Caco-2 (cell line): ENCODE results near the gene PDE6D. TPM values are rescaled to one million over a fixed set of nuclear protein-coding genes. Genes with fewer than 3 reads are reported as not detected.
A peak's percentile ranks its signal among the peaks of the same experiment; 100 is the strongest.

Experiments
- BruUV-seq: library from RNA; stranded (reverse); fragments of 400-500 nt; replicated peaks from 2 replicates; lab custom pipeline; 2021; lab: Mats Ljungman, UMichigan
- CTCF ChIA-PET: fragments of 300-600 bp; sonication (Branson Sonifier 250); formaldehyde crosslinking; loops from one replicate; lab custom pipeline; 2022; ENCODE audit warnings: antibody characterized with exemption; lab: Charles Lee
- POLR2A ChIA-PET: fragments of 300-600 bp; sonication (Branson Sonifier 250); formaldehyde crosslinking; loops from one replicate; lab custom pipeline; 2022; ENCODE audit warnings: antibody characterized with exemption; lab: Charles Lee
- DNase-seq, 2 experiments: peaks; one replicate each; pipeline versions ENCODE4 v3.0.0 to v3.0.0-alpha.2; 2020 to 2022
- H3K27me3 ChIP-seq: replicated peaks from 2 replicates; pipeline ENCODE4 v1.6.0; 2011; ENCODE audit warnings: low read length; ENCODE audit not compliant: control insufficient read depth, insufficient read depth
- H3K36me3 ChIP-seq: 2 replicates; pipeline ENCODE4 v1.5.1; 2011; ENCODE audit warnings: low read length; ENCODE audit not compliant: control insufficient read depth, insufficient read depth
- H3K4me1 ChIP-seq: fragments of 250-450 bp; sonication (Bioruptor Pico); 2 replicates; pipeline ENCODE4 v1.5.1; 2020; ENCODE audit warnings: mild to moderate bottlenecking
- H3K4me3 ChIP-seq: 2 replicates; pipeline ENCODE4 v1.5.1; 2011; ENCODE audit warnings: low read depth, mild to moderate bottlenecking, control low read depth, low read length
- H3K9me3 ChIP-seq: fragments of 250-450 bp; sonication (Bioruptor Pico); 2 replicates; pipeline ENCODE4 v1.5.1; 2020; ENCODE audit warnings: mild to moderate bottlenecking, moderate library complexity
- H3K27ac Mint-ChIP-seq: one replicate; pipeline ENCODE4 v1.8.0; 2022; ENCODE audit warnings: mixed read lengths; ENCODE audit not compliant: unreplicated experiment
- H3K27me3 Mint-ChIP-seq: one replicate; pipeline ENCODE4 v1.8.0; 2022; ENCODE audit warnings: mixed read lengths; ENCODE audit not compliant: insufficient read depth, unreplicated experiment
- H3K36me3 Mint-ChIP-seq: one replicate; pipeline ENCODE4 v1.8.0; 2022; ENCODE audit warnings: mild to moderate bottlenecking, mixed read lengths; ENCODE audit not compliant: insufficient read depth, unreplicated experiment
- H3K4me1 Mint-ChIP-seq: one replicate; pipeline ENCODE4 v1.8.0; 2022; ENCODE audit warnings: low read depth, mixed read lengths; ENCODE audit not compliant: unreplicated experiment
- H3K4me3 Mint-ChIP-seq: one replicate; pipeline ENCODE4 v1.8.0; 2022; ENCODE audit warnings: mild to moderate bottlenecking, moderate library complexity, mixed read lengths; ENCODE audit not compliant: unreplicated experiment
- H3K9me3 Mint-ChIP-seq: one replicate; pipeline ENCODE4 v1.8.0; 2022; ENCODE audit warnings: mixed read lengths; ENCODE audit not compliant: unreplicated experiment
- intact Hi-C: fragments of 100-400 bp; cut with micrococcal nuclease; formaldehyde crosslinking; loops from one replicate; pipeline ENCODE4 v1.10.0; 2022; ENCODE audit not compliant: unreplicated experiment
- total RNA-seq: library from RNA; stranded (reverse); gene quantifications from 2 replicates; pipeline ENCODE4 v1.2.3, GENCODE V29; 2022
- TF ChIP-seq, protein P1 (sequence below), 2 experiments: fragments of 200-600 bp in 1 of 2; IDR thresholded peaks; 1 replicate in 1 of 2; 2 replicates in 1 of 2; pipeline versions ENCODE4 v1.5.1 to v1.8.0; 2011 to 2022; ENCODE audit warnings: antibody characterized with exemption in 1 of 2, control low read depth in 1 of 2, inconsistent platforms in 1 of 2, low read depth in 1 of 2, low read length in 1 of 2, mild to moderate bottlenecking in 1 of 2, moderate library complexity in 1 of 2; ENCODE audit not compliant: insufficient read depth in 1 of 2, severe bottlenecking in 1 of 2, unreplicated experiment in 1 of 2

Gene PDE6D
- total RNA-seq, 1 experiment from 2014 or later = 9.1 TPM

GRCh38 chr2:231709981-231710798 is 70.9 kb downstream of the PDE6D start:
- CTCF ChIA-PET = interaction anchor here (1.0 kb wide), 1 partner anchor 32 kb away, joined by 4 read pairs; no protein-coding TSS in a partner anchor
- peak overlapping the region; percentile 88 for H3K4me3 Mint-ChIP-seq
- TF ChIP-seq, protein P1, sequence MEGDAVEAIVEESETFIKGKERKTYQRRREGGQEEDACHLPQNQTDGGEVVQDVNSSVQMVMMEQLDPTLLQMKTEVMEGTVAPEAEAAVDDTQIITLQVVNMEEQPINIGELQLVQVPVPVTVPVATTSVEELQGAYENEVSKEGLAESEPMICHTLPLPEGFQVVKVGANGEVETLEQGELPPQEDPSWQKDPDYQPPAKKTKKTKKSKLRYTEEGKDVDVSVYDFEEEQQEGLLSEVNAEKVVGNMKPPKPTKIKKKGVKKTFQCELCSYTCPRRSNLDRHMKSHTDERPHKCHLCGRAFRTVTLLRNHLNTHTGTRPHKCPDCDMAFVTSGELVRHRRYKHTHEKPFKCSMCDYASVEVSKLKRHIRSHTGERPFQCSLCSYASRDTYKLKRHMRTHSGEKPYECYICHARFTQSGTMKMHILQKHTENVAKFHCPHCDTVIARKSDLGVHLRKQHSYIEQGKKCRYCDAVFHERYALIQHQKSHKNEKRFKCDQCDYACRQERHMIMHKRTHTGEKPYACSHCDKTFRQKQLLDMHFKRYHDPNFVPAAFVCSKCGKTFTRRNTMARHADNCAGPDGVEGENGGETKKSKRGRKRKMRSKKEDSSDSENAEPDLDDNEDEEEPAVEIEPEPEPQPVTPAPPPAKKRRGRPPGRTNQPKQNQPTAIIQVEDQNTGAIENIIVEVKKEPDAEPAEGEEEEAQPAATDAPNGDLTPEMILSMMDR (IDR thresholded peaks at IDR 0.05; ENCODE audit: insufficient read depth in 1 of 2, low read depth in 1 of 2, low read length in 1 of 2, severe bottlenecking in 1 of 2, unreplicated experiment in 1 of 2) = peak in 1 of 2 experiments; percentile 67

GRCh38 chr2:231709636-231709980 is 71.5 kb downstream of the PDE6D start:
- peaks cover 7% of the 10 kb centered on the region for H3K4me1 Mint-ChIP-seq
- peaks cover 83% of the 10 kb centered on the region for H3K36me3 Mint-ChIP-seq
- intact Hi-C loops = no loop called here
- peak overlapping the region; percentile 88 for H3K4me3 Mint-ChIP-seq
- peaks cover 6% of the 10 kb centered on the region; the same call in 1 of the 2 replicates for H3K4me1 ChIP-seq
- DNase-seq = peak in 1 of 2 experiments; percentile 55
- H3K27ac Mint-ChIP-seq = peak overlapping the region; percentile 89
- peak overlapping the region; percentile 89 for H3K4me3 ChIP-seq
- no peaks in the 10 kb centered on the region for H3K27me3 Mint-ChIP-seq
- no peaks in the 10 kb centered on the region for H3K9me3 ChIP-seq
- no peaks in the 10 kb centered on the region for H3K9me3 Mint-ChIP-seq
- BruUV-seq = no TSS peak
- H3K36me3 ChIP-seq = peaks cover 3% of the 10 kb centered on the region
- H3K27me3 ChIP-seq = no peaks in the 10 kb centered on the region
- TF ChIP-seq, protein P1 (IDR thresholded peaks at IDR 0.05; ENCODE audit: insufficient read depth in 1 of 2, low read depth in 1 of 2, low read length in 1 of 2, severe bottlenecking in 1 of 2, unreplicated experiment in 1 of 2) = no peak
- ChIA-PET CTCF (interaction anchor here (1.0 kb wide), 1 partner anchor 32 kb away, joined by 4 read pairs; no protein-coding TSS in a partner anchor), POLR2A (interaction anchor here (0.6 kb wide), 1 partner anchor 32 kb away, joined by 3 read pairs; no protein-coding TSS in a partner anchor)

More at GRCh38 chr2:231709981-231710798, 70.9 kb downstream of the PDE6D start:
- Histone ChIP-seq H3K9me3 (no peaks in the 10 kb centered on the region), H3K36me3 (peaks cover 3% of the 10 kb centered on the region), H3K4me1 (peaks cover 11% of the 10 kb centered on the region), H3K4me3 (peak overlapping the region; percentile 89), H3K27me3 (no peaks in the 10 kb centered on the region)
- Mint-ChIP-seq H3K27me3 (no peaks in the 10 kb centered on the region), H3K9me3 (no peaks in the 10 kb centered on the region), H3K36me3 (peaks cover 89% of the 10 kb centered on the region), H3K4me1 (peaks cover 7% of the 10 kb centered on the region), H3K27ac (peak overlapping the region; percentile 89)
- intact Hi-C loops = loop anchor here (10.0 kb wide), 1 partner anchor 75 kb away; the partner anchor contains the start of genes COPS7B and PDE6D
- POLR2A ChIA-PET = interaction anchor here (0.6 kb wide), 1 partner anchor 32 kb away, joined by 3 read pairs; no protein-coding TSS in a partner anchor
- no TSS peak for BruUV-seq
- peak; percentile 71 to 92 for DNase-seq
